Activated CD8-positive, alpha-beta T cell treated with anti-CD3 and anti-CD28 coated beads, Interleukin-2, amount 10 ng/mL, durations not matched to agents 7 days and 5 days (primary cell): ENCODE measurements around the gene KLK10. TPM values are rescaled to one million over a fixed set of nuclear protein-coding genes. Genes with fewer than 3 reads are reported as not detected.

ENCODE experiments used
- ATAC-seq: fragments of 150-1000 bp; cut with Tn5 transposase; one replicate; pipeline ENCODE4 v1.10.0; 2021; ENCODE audit warnings: moderate library complexity
- CTCF ChIA-PET: fragments of 350-600 bp; sonication (Branson Sonifier 250); formaldehyde crosslinking; loops from one replicate; lab custom pipeline; 2021; ENCODE audit warnings: antibody characterized with exemption; lab: Charles Lee
- POLR2A ChIA-PET: fragments of 350-600 bp; sonication (Branson Sonifier 250); formaldehyde crosslinking; loops from one replicate; lab custom pipeline; 2021; ENCODE audit warnings: antibody characterized with exemption; lab: Charles Lee
- DNase-seq: peaks from one replicate; pipeline ENCODE4 v3.0.0-alpha.2; 2020
- H3K27ac Mint-ChIP-seq: one replicate; pipeline ENCODE4 v1.8.0; 2021; ENCODE audit warnings: mild to moderate bottlenecking, mixed read lengths
- H3K27me3 Mint-ChIP-seq: one replicate; pipeline ENCODE4 v1.8.0; 2021; ENCODE audit warnings: low read depth, mixed read lengths
- H3K36me3 Mint-ChIP-seq: one replicate; pipeline ENCODE4 v1.8.0; 2021; ENCODE audit warnings: low read depth, mixed read lengths
- H3K4me1 Mint-ChIP-seq: one replicate; pipeline ENCODE4 v1.8.0; 2021; ENCODE audit warnings: low read depth, mixed read lengths
- H3K4me3 Mint-ChIP-seq: one replicate; pipeline ENCODE4 v1.8.0; 2021; ENCODE audit warnings: mild to moderate bottlenecking, mixed read lengths
- H3K9me3 Mint-ChIP-seq: one replicate; pipeline ENCODE4 v1.8.0; 2022; ENCODE audit warnings: mixed read lengths; ENCODE audit not compliant: insufficient read depth
- total RNA-seq, 2 experiments: library from RNA; stranded (reverse); gene quantifications; one replicate each; pipeline ENCODE4 v1.2.3, GENCODE V29; 2021

KLK10 gene
- total RNA-seq, 2 experiments from 2014 or later, result not detected

DNA sequence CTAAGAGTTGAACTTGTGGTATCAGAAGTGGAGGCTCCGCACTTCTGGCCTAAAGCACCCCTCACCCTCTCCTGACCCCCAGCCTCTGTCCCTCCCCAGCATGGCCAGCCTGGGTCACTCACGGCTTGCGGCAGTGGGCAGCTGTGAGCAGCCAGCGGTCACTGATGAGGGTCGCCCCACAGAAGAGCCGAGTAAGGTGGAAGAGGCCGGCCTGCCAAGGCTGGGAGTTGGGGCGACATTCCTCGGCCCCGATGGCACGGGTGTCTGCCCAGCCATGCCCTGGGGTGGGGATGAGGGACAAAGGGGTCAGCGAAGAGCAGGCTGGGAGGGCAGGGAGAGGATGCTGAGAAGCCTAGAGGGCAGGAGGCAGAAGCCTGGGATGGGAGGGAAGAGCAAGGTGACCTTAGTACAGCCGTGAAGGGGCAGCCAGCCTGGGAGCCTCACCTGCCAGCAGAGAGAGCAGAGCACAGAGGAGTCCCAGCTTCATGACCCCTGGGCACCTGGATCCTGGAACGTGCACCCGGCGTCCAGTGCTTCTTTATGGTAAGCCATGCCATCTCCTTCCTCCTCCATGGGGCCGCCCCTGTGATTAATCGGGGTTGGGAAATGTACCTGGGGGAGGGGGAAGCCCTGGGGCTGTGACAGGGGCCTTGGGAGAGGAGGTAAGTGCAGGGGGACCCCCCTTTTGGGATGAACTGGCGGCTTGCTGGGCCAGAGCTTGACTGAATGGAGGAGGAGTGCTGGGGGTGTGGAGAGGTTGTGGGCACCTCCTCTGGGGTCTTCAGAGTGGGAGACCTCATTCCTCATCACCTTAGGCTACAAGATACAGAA is 10.2 kb downstream of the KLK10 start:
- no peak overlapping the region for H3K27ac Mint-ChIP-seq
- POLR2A ChIA-PET, result no interaction called here
- no peaks in the 10 kb centered on the region for H3K36me3 Mint-ChIP-seq
- peaks cover 7% of the 10 kb centered on the region for H3K27me3 Mint-ChIP-seq
- H3K4me1 Mint-ChIP-seq, result peaks cover under 1% of the 10 kb centered on the region
- no peak for ATAC-seq
- no peak overlapping the region for H3K4me3 Mint-ChIP-seq
- DNase-seq, result no peak
- H3K9me3 Mint-ChIP-seq, result no peaks in the 10 kb centered on the region
- CTCF ChIA-PET, result no interaction called here

DNA sequence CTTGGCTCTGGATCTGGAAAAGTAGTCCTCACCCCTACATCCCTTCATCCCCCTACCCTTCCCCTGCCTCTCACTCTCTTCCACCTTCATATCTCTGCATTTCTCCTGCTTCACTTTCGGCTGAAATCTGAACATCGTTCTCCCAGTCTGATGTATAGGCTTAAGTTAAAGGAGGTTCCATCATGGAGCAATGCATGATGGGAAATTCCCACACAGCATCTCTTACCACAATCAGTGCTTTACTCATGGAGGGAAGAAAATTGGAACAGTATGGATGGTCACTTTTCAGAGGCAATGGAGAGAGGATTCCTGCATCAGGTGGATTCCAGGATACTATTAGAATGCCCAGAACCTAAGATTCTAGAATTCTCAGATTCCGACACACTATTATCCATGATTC is 12.0 kb downstream of the KLK10 start:
- H3K4me1 Mint-ChIP-seq, result no peaks in the 10 kb centered on the region
- DNase-seq, result no peak
- ChIA-PET CTCF (no interaction called here), POLR2A (no interaction called here)
- ATAC-seq, result no peak
- no peaks in the 10 kb centered on the region for H3K36me3 Mint-ChIP-seq
- H3K9me3 Mint-ChIP-seq, result no peaks in the 10 kb centered on the region
- H3K4me3 Mint-ChIP-seq, result no peak overlapping the region
- no peak overlapping the region for H3K27ac Mint-ChIP-seq
- peaks cover 2% of the 10 kb centered on the region for H3K27me3 Mint-ChIP-seq

DNA sequence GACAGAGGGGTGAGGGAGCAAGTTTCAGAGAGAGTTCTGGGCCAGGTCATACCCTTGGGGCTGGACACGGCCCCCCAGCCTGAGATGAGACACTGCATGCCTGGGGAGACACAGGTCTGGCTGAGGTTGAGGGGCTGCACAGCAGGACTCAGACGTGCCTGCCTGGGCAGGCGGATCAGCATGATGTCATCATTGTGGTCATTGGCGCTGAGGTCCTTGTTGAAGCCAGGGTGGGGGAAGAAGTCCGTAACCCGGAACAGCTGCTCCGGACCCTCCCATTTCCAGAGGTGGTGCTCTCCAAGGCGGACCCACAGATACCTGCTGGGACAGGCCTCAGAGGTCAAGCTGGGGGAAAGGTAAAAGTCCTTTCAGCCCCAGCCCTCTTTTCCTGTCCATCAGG is 13.1 kb downstream of the KLK10 start:
- no peaks in the 10 kb centered on the region for H3K36me3 Mint-ChIP-seq
- ChIA-PET POLR2A (interaction anchor here (0.6 kb wide), 1 partner anchor 829 kb away, joined by 4 read pairs; no protein-coding TSS in a partner anchor), CTCF (no interaction called here)
- no peaks in the 10 kb centered on the region for H3K9me3 Mint-ChIP-seq
- DNase-seq (no peak), ATAC-seq (no peak)
- H3K27me3 Mint-ChIP-seq, result peaks cover 6% of the 10 kb centered on the region
- no peak overlapping the region for H3K4me3 Mint-ChIP-seq
- H3K4me1 Mint-ChIP-seq, result no peaks in the 10 kb centered on the region
- H3K27ac Mint-ChIP-seq, result no peak overlapping the region

DNA sequence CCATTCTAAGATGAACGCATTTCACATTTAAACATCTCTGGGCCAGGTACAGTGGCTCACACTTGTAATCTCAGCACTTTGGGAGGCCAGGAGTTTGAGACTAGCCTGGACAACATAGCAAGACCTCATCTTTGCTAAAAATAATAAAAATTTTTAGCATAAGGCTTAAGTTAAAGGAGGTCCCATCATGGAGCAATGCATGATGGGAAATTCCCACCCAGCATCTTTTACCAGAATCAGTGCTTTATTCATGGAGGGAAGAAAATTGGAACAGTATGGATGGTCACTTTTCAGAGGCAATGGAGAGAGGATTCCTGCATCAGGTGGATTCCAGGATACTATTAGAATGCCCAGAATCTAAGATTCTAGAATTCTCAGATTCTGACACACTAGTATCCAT is 14.3 kb downstream of the KLK10 start:
- no peaks in the 10 kb centered on the region for H3K9me3 Mint-ChIP-seq
- H3K4me3 Mint-ChIP-seq, result no peak overlapping the region
- no peak for ATAC-seq
- H3K36me3 Mint-ChIP-seq, result no peaks in the 10 kb centered on the region
- H3K4me1 Mint-ChIP-seq, result no peaks in the 10 kb centered on the region
- peaks cover 6% of the 10 kb centered on the region for H3K27me3 Mint-ChIP-seq
- no peak for DNase-seq
- no peak overlapping the region for H3K27ac Mint-ChIP-seq
- CTCF ChIA-PET, result no interaction called here
- POLR2A ChIA-PET, result no interaction called here

DNA sequence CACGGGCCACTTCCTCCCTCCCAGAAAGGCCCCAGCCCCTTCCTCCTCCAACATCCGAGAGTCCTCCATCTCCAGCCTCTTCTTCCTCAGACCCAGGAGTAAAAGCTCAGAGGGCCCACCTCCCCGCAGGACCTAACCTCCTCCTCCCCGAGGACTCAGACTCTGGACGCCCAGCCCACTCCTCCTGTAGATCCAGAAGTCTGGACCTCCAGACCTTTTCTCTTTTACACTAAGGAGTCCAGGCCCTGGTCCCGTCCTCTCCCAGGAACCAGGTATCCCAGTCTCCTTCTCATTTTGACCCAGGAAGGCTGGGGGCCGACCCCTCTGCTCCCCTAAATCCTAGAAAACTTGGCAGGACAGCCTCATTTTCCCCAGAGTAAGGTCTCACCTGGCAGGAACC is 16.2 kb downstream of the KLK10 start:
- Mint-ChIP-seq H3K9me3 (no peaks in the 10 kb centered on the region), H3K27me3 (peaks cover 6% of the 10 kb centered on the region), H3K27ac (no peak overlapping the region), H3K36me3 (no peaks in the 10 kb centered on the region), H3K4me1 (no peaks in the 10 kb centered on the region), H3K4me3 (no peak overlapping the region)
- ATAC-seq (no peak), DNase-seq (no peak)
- POLR2A ChIA-PET, result no interaction called here
- CTCF ChIA-PET, result no interaction called here

DNA sequence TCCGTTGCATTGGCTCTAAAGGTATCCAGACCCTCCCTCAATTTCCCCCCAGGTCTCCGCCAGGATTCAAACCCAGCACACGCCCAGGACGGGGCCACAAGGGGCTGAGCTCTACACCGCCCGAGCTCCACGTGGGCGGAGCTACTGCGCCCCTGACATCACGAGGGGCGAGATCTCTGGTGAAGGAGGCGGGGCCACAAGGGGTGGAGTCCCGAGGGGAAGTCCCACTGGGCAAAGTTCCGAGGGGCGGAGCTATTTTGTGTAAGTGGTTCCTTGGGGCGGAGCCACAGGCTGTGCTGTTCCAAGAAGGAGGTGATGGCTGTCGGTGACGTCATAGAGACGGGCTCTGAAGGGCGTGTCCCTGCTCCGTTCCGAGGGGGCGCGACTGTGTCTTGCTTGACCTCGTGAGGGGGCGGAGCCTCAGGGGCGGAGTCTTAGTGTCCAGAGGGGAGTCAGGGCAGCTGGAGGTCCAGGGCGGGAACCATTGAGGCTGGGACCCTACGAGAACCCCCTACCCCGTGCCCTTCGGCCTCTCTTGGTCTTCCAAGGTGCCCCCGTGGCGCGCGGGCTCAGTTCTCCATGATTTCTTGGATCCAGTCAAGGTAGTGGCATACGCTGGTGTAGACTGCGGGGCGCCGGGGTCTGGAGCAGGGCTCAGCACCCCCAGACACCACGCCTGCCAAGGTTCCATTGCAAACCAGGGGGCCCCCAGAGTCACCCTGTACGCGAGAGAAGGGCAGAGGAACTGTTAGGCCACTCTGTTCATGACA is 16.8 kb downstream of the KLK10 start:
- CTCF ChIA-PET, result no interaction called here
- Mint-ChIP-seq H3K4me1 (no peaks in the 10 kb centered on the region), H3K27ac (no peak overlapping the region)

DNA sequence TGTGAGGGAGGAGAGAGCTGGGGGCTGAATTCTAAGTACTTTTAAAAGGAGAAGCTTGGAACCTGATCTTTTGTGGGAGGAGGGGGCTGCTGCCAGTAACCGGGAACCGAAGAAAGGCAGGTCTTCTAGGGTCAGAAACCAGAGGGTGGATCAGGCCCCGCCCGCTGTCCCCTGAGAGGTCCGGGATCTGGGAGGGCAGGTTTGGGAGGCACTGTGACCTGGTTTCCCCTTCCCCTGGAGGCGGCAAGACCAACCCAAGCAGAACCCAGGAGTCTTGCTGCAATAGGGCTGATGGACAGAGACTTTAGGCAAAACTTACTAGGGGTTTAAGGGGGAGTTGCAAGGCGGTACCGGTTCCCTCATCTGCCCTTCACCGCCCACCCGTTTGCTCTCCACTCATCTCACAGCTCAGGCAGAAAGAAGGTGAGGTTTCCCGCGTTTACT is 17.4 kb downstream of the KLK10 start:
- Mint-ChIP-seq H3K27ac (no peak overlapping the region), H3K4me3 (no peak overlapping the region)
- no peak for DNase-seq

More for the DNA sequence above, 16.8 kb downstream of the KLK10 start:
- Mint-ChIP-seq H3K4me3 (no peak overlapping the region), H3K27me3 (peaks cover 6% of the 10 kb centered on the region), H3K9me3 (no peaks in the 10 kb centered on the region), H3K36me3 (no peaks in the 10 kb centered on the region)
- ATAC-seq (peak; percentile 47), DNase-seq (peak; percentile 43)
- POLR2A ChIA-PET, result interaction anchor here (0.7 kb wide), 1 partner anchor 40 kb away, joined by 3 read pairs; no protein-coding TSS in a partner anchor

DNA sequence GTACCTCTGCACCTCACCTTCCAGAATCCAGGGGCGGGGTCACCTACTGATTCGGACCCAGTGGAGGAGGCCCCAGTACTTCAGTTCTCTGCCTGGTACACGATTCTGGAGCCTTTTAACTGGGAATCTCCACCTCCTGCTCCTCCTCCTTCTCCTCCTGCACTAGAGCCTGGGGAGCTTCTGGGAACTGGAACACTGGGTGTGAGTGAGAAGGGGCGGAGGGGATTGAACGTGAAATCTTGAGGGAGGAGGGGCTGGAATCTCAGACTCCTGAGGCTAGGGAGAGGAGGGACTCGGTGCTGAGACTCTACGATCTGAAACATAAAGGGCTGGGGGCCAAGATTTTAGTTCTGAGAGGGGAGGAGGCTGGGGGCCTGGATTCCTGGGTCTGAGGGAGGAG is 18.0 kb downstream of the KLK10 start, which contains the start of gene KLK8:
Gene KLK8 (minus strand): TSS at position 90 of the 400 bp plus-strand sequence. CDS start 437 bp downstream, outside the sequence.
- no peak within 1 kb of the TSS for H3K4me3 Mint-ChIP-seq
- DNase-seq, result no peak
- ChIA-PET POLR2A (interaction anchor here (0.7 kb wide), 1 partner anchor 42 kb away, joined by 3 read pairs; no protein-coding TSS in a partner anchor), CTCF (no interaction called here)
- no peak within 1 kb of the TSS for H3K27ac Mint-ChIP-seq
- no peaks in the 10 kb centered on the region for H3K36me3 Mint-ChIP-seq
- no peaks in the 10 kb centered on the region for H3K4me1 Mint-ChIP-seq
- H3K9me3 Mint-ChIP-seq, result no peaks in the 10 kb centered on the region
- no peak for ATAC-seq
- peaks cover 6% of the 10 kb centered on the region for H3K27me3 Mint-ChIP-seq

More for the DNA sequence above, 17.4 kb downstream of the KLK10 start:
- CTCF ChIA-PET, result no interaction called here
- Mint-ChIP-seq H3K4me1 (no peaks in the 10 kb centered on the region), H3K9me3 (no peaks in the 10 kb centered on the region), H3K36me3 (no peaks in the 10 kb centered on the region), H3K27me3 (peaks cover 6% of the 10 kb centered on the region)
- POLR2A ChIA-PET, result interaction anchor here (0.7 kb wide), 1 partner anchor 41 kb away, joined by 3 read pairs; no protein-coding TSS in a partner anchor
- no peak for ATAC-seq

DNA sequence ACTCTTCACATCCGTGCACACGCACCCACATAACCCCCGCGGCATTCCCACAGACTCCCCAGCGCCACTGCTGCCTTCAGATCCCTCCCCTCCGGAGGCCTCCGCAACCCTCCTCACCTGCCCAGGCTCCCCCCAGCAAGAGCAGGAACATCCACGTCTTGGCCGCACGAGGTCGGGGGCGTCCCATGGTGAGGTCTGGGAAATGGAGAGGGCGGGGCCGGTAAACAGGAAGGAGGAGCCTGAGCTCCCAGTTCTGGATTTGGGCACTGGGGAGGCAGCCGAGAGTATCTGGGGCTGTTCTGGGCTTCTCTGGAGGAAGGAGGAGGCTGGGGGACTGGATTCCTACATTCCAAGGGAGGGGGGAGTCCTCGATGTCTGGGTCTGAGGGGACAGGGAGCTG is 18.5 kb downstream of the KLK10 start:
- Mint-ChIP-seq H3K4me1 (no peaks in the 10 kb centered on the region), H3K4me3 (no peak overlapping the region), H3K27me3 (peaks cover 6% of the 10 kb centered on the region), H3K36me3 (no peaks in the 10 kb centered on the region), H3K27ac (no peak overlapping the region), H3K9me3 (no peaks in the 10 kb centered on the region)
- ChIA-PET CTCF (no interaction called here), POLR2A (no interaction called here)
- ATAC-seq (no peak), DNase-seq (no peak)

DNA sequence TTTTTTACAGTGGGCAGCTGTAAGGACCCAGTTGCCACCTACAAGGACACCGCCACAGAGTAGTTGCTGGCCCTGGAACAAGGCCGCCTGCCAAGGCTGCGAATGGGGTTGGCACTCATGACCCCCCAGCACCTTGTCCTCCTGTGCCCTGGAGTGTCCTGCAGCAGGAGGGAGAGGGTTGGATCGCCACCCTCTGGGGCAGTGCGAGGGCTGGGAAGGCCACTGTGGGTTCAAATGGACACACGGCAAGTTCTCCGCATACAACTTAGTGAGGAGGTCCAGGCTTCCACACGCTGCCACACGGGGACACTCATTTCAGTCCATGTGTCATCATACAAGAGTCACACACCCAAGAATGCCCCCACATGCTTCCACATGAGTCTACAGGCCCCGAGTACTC is 19.1 kb downstream of the KLK10 start:
- no peak for DNase-seq
- no peaks in the 10 kb centered on the region for H3K36me3 Mint-ChIP-seq
- H3K4me3 Mint-ChIP-seq, result no peak overlapping the region
- H3K9me3 Mint-ChIP-seq, result no peaks in the 10 kb centered on the region
- H3K27ac Mint-ChIP-seq, result no peak overlapping the region
- POLR2A ChIA-PET, result no interaction called here
- ATAC-seq, result no peak
- H3K27me3 Mint-ChIP-seq, result peaks cover 6% of the 10 kb centered on the region
- CTCF ChIA-PET, result no interaction called here
- no peaks in the 10 kb centered on the region for H3K4me1 Mint-ChIP-seq

DNA sequence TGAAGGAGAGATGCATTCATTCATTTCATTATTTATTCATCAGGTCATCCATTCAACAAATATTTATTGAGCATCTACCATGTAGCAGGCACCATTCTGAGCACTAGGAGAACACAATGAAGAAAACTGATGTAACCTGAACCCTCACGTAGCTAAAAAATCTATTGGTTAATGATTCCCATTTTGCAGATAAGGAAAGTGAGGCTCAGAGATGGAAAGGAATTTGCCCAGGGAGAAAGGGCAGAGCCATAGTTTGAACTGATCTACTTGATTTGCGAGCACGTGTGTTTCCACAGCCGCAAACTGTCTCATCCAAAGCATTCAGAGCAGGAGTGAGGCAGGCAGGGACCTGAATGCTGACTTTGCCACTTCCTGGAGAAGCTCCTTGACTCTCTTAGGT is 20.8 kb downstream of the KLK10 start:
- Mint-ChIP-seq H3K9me3 (no peaks in the 10 kb centered on the region), H3K27me3 (peaks cover 4% of the 10 kb centered on the region), H3K27ac (no peak overlapping the region), H3K4me3 (no peak overlapping the region), H3K36me3 (no peaks in the 10 kb centered on the region), H3K4me1 (no peaks in the 10 kb centered on the region)
- POLR2A ChIA-PET, result no interaction called here
- ATAC-seq (no peak), DNase-seq (no peak)
- CTCF ChIA-PET, result no interaction called here

DNA sequence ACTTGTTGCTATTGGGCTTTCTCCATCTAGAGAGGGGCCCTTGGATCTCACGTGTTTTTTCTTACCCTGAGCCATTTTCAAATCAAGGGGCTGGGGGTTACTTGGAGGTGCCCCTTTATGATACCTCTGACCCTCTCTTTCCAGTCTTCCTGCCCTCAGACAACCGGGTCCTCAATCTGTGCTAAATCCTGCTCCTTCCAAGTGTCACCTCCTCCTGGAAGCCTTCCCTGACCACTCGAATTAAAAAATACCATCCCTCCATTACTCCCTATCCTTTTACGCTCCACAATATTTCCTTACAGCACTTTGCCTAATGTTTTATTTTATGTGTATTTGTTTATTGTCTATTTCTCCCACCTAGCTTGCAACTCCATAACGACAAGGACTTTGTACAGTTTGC is 21.4 kb downstream of the KLK10 start:
- ATAC-seq, result no peak
- peaks cover 4% of the 10 kb centered on the region for H3K27me3 Mint-ChIP-seq
- no peaks in the 10 kb centered on the region for H3K9me3 Mint-ChIP-seq
- ChIA-PET POLR2A (no interaction called here), CTCF (no interaction called here)
- no peak for DNase-seq
- no peaks in the 10 kb centered on the region for H3K4me1 Mint-ChIP-seq
- H3K36me3 Mint-ChIP-seq, result no peaks in the 10 kb centered on the region
- no peak overlapping the region for H3K4me3 Mint-ChIP-seq
- H3K27ac Mint-ChIP-seq, result no peak overlapping the region
